Suppressor macrophage treated with lipopolysaccharide for 1 hour (primary cell): Measurements from ENCODE around the gene RARB.

Experiments
- DNase-seq, 3 donors: peaks; one replicate each; pipeline ENCODE4 v3.0.0-alpha.2; 2020 to 2022

The RARB gene

GRCh38 chr3:25556447-25556846, 128.4 kb downstream of the RARB start:
- DNase-seq: peak in 1 of 3 donors; percentile 6

GRCh38 chr3:25557694-25558093, 129.6 kb downstream of the RARB start:
- DNase-seq: no peak

- no peak for DNase-seq
Measured at GRCh38 chr3:25558121-25558520, 130.1 kb downstream of the RARB start.

GRCh38 chr3:25558796-25559195, 130.7 kb downstream of the RARB start:
- DNase-seq: no peak

GRCh38 chr3:25563601-25564000, 135.5 kb downstream of the RARB start:
- no peak for DNase-seq

- DNase-seq: no peak
Measured at GRCh38 chr3:25564075-25564474, 136.0 kb downstream of the RARB start.

DNA sequence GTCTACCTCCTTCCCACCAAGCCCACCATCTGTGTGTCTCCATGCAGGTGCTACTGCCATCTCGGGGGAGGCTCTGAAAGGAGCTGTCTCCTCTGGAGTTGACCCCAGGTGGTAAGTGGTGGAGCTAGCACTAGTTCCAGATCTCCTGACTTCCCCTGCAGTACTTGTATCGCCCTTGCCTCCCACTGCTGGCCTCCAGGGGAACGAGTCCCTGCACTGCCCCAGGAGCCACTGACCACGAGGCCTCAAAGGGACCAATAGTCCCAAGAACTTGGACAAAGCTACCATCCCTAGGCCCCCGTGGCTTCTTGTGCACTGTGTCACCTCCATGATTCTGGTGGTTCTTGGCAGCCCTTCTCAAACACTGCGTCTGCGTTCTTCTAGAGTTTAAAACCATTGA, 137.7 kb downstream of the RARB start:
- DNase-seq: no peak

DNA sequence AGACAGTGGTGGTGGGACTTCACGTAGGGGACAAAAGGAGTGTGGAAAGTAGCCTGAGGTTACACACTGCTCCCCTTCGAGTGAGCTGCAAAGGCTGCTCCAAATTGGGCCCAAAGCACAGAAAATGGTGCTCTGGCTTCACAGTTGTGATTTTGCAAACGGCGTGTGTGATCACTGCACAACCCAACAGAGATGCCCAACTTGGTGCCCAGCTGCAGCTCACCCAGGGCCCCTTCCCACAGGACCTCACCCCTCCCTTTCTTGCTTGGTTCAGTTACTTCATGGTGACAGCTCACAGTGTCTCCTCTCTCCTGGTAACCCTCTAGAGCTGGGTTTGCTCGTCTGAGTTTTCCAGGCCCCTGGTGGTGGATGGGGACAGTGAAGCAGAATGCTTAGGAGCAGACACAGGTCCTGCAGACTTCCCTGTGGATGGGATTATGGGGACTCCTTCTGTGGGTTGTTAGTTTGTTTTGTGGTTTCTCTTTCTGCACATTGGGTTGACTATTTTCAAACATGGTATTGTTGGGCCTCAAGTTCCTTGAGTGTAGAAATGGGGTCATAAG, 138.4 kb downstream of the RARB start:
- no peak for DNase-seq

- peak in 1 of 3 donors; percentile 26 for DNase-seq
Measured at GRCh38 chr3:25567388-25567787, 139.3 kb downstream of the RARB start.

- no peak for DNase-seq
Measured at GRCh38 chr3:25567806-25568524, 139.9 kb downstream of the RARB start.

GRCh38 chr3:25568525-25569078, 140.5 kb downstream of the RARB start:
- DNase-seq: no peak

- no peak for DNase-seq
Measured at GRCh38 chr3:25571285-25571684, 143.2 kb downstream of the RARB start.

- no peak for DNase-seq
Measured at GRCh38 chr3:25572336-25572735, 144.3 kb downstream of the RARB start.

- no peak for DNase-seq
Measured at GRCh38 chr3:25572919-25573385, 144.9 kb downstream of the RARB start.

DNA sequence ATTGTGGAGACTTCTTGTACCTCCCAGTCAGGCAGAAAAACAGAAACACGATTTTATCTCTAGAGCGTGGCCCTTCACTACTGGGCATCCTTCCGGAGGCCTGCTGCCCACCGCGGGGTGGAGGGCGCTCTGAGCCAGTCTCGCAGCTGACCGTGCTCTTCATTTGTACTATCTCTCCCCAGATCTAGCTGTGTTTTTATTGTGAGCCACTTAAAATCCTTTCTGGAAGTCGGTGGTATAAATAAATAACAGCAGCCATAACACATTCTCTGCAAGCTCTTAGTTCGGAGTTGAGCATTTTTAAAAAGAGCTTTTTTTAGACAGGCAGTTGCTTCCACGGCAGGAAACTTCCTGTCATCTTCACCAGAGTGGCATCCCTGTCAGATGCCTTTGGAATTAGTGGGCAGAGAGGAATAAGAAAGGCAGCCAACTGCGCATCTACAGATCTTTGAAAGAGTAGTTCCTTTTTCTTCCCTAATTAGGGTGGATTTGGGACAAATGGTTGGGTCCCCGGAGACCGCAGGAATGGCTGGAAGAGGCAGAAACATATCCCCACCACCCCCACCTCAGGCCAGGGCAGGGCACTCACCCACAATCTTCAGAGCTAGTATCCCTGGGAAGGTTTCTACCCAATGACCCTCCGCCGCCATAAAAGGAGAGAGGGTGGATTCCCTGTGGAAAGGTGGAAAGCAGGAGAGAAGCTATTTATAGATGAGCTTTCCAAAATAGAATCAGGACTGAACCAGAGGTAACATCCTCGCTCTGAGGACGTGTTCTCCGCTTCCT, 145.5 kb downstream of the RARB start:
- DNase-seq: no peak

- no peak for DNase-seq
Measured at GRCh38 chr3:25574172-25574765, 146.2 kb downstream of the RARB start.

GRCh38 chr3:25575001-25575400, 146.9 kb downstream of the RARB start:
- DNase-seq: no peak

DNA sequence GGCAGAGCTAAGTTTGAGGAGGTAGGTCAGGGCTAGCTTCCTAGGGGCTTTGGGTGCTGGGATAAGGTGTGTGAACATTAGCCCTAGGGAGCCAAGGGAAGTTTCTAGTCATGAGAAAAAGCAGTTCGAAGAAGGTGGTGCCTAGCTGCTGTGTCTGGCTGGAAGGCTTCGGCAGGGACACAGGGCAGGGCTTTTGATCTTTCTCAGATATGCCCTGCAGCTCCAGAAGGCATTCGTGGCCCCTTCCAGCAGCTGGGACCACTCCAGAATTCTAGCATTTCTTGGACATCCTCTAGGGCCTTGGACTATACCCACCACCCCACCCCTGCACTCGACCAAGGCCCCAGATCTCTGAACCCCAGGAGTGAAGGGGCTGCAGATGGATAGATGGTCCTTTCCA, 148.1 kb downstream of the RARB start:
- DNase-seq: no peak

DNA sequence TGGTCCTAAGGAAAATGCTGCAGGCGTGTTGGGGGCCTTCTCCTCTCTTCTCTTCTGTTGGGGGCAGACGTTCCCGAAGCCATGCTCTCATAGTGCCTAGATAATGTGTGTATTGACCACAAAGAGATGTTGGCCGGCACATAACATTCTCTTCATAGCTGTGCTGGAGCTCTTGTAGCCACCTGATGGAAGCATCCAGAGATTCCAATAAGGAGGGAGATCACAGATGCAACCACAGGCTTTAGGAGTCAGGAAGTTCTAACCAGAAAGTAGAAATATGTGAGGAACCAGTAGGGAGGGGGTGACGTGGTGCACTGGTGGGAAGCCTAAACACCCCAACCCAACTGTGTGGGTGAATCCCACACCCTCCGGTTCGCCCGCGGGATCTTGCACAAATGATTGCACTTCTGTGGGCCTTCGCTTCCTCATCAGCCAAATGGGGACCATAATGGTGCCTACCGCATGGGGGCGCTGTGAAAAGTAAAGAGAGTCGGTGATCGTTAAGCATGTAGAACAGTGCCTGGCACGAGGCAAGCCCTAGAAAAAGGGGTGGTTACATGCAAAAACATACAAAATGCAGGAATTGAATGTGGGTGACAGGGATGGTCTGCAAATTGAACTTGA, 148.9 kb downstream of the RARB start:
- DNase-seq: no peak

DNA sequence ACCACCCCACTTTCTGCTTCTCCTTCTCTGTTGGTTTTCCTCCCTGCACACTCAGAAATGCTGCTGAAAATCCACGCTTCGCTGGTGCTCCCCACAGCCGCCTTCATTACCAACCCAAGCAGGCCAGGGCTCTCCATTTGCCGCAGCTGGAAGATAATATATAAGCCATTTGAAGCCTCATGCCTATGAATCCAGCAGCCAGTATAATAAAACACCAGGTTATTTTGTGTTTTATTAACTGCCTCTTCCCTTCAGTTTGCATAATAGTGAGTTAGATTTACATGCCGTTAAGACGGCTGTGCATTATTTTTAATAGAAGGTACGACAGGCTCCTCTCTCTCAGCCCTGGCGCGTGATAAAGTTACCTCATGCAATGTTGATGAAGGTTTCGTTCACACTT, 150.0 kb downstream of the RARB start:
- DNase-seq: no peak

DNA sequence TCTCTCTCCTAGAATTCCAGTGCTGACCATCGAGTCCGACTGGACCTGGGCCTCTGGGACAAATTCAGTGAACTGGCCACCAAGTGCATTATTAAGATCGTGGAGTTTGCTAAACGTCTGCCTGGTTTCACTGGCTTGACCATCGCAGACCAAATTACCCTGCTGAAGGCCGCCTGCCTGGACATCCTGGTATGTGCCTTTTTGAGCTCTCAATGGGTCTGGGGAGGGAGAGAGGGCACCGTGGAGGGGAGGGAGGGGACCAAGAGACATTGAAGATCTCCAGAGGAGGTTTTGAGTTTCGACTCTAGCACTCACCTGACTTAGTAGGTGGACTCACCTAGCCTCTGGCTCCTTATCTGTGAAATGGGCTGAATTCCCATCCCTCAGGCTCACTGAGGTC, 152.5 kb downstream of the RARB start:
- DNase-seq: no peak

DNA sequence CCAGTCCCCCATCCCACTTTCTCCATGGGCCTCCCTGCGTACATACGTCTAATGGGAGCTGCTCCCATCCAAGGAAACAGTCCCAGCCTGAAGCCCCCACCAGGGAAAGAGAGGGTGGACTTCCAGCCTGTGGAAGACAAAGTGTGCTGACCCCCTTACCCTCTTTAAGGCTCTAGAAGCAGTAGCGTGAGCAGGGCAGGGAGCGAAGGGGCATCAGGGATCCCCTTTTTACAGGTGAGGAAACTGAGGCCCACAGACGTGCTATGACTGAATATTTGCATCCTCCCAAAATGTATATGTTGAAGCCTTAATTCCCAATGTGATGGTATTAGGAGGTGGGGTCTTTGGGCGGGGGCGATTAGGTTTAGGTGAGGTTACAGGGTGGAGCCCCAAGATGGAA, 153.3 kb downstream of the RARB start:
- DNase-seq: no peak

DNA sequence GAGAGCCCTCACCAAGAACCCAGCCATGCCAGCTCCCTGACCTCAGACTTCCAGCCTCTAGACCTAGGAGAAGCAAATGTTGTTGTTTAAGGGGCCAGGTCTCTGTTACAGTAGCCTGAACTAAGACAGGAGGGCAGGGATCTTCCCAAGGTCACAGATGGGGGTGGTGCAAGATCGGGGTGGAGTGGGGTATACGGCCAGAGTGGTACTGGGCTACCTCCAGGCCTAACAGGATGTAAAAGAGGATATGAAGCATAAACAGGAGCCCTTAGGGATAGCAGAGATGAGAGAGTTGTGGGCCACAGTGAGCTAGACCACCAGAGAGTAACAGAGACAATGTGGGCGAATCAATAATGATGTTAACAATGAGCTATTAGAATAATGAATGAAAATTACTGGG, 153.8 kb downstream of the RARB start:
- DNase-seq: no peak
